ENCODE results near the gene TOM1L2.

TOM1L2 gene

DNA sequence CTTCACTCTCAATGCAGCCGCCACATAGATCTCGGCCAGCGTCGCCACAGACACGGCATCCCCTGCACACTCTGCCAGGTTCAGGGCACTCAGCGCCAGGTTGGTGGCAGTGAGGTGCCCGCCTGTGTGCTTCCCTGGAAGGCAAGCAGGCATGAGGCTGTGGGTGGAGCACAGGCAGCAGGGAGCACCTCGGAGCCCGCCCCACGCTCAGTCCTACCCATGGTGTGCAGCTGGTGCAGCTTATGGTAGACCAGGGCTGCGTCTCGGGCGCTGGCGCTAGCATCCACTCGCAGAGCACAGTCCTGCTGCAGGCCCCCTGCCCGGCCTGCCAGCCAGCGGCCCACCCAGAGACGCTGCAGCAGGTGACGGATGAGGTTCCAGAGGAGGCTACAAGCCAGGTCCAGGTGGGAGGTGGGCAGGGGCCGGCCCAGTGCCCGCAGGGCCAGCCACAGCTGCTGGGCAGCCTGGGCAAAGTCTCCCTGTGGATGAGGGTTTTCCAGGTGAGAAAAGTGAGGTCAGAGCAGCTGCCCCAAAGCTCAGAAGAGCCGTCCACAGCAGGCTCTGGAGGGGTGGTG is 155.9 kb downstream of the TOM1L2 start:
- H3K27me3 ChIP-seq (ENCODE audit: insufficient read depth, low read depth), result no peaks in the 10 kb centered on the region
- H3K27ac ChIP-seq, result no peak overlapping the region
- TF ChIP-seq, protein P1, sequence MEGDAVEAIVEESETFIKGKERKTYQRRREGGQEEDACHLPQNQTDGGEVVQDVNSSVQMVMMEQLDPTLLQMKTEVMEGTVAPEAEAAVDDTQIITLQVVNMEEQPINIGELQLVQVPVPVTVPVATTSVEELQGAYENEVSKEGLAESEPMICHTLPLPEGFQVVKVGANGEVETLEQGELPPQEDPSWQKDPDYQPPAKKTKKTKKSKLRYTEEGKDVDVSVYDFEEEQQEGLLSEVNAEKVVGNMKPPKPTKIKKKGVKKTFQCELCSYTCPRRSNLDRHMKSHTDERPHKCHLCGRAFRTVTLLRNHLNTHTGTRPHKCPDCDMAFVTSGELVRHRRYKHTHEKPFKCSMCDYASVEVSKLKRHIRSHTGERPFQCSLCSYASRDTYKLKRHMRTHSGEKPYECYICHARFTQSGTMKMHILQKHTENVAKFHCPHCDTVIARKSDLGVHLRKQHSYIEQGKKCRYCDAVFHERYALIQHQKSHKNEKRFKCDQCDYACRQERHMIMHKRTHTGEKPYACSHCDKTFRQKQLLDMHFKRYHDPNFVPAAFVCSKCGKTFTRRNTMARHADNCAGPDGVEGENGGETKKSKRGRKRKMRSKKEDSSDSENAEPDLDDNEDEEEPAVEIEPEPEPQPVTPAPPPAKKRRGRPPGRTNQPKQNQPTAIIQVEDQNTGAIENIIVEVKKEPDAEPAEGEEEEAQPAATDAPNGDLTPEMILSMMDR (conservative IDR thresholded peaks at IDR 0.05; ENCODE audit: low read depth, low read length), result no peak
- H3K79me2 ChIP-seq (ENCODE audit: insufficient read depth, low read depth), result peaks cover 10% of the 10 kb centered on the region
- H2AFZ ChIP-seq (ENCODE audit: low read depth), result no peak overlapping the region
- no peak overlapping the region for H3K9ac ChIP-seq
- no peak overlapping the region for H3K4me2 ChIP-seq
- no peaks in the 10 kb centered on the region for H4K20me1 ChIP-seq (ENCODE audit: insufficient read depth)
- H3K36me3 ChIP-seq (ENCODE audit: insufficient read depth), result no peaks in the 10 kb centered on the region
- no peak overlapping the region for H3K4me3 ChIP-seq (IDR thresholded peaks at IDR 0.05; ENCODE audit: insufficient read depth, low read depth, low read length)
- peaks cover 38% of the 10 kb centered on the region for H3K4me1 ChIP-seq (ENCODE audit: low read depth, poor library complexity, severe bottlenecking)

DNA sequence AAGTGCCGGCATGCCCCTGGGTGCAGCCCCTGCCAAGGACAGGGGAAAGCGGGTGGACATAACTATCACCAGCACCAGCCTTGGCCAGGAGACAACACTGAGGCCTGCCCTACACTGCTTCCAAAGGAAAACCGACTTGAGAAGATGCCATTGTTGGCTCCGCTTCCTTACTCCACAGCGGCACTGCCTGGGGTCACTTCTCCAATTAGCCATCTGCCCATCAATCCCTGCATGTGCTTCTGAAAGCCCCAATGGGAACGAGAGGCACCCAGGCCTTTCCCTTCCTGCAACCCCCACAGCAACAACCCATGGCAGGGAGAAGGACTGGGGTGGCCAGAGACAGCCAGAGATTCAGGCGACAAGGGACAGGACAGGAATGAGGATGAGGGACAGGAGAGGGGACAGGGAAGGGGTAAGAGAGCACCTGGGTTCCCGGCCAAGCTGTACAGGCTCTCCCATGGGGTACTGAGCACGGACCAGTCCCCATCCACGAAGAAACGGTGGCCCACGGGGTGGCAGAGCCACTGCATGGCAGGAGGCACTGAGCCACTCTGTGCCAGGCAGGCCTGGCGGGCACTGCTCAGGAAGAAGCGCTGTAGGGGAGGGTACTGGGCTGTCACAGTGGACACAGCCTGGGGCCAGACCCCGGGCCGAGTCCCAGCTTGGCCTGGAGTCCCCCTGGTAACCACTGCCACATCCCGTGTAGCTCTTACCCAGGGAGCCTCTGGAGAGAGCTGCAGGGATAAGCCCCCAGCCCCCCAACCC is 156.6 kb downstream of the TOM1L2 start:
- TF ChIP-seq, protein P1 (conservative IDR thresholded peaks at IDR 0.05; ENCODE audit: low read depth, low read length), result no peak
- no peaks in the 10 kb centered on the region for H4K20me1 ChIP-seq (ENCODE audit: insufficient read depth)
- H2AFZ ChIP-seq (ENCODE audit: low read depth), result no peak overlapping the region
- H3K27ac ChIP-seq, result no peak overlapping the region
- no peak overlapping the region for H3K4me2 ChIP-seq
- H3K27me3 ChIP-seq (ENCODE audit: insufficient read depth, low read depth), result no peaks in the 10 kb centered on the region
- no peak overlapping the region for H3K9ac ChIP-seq
- H3K36me3 ChIP-seq (ENCODE audit: insufficient read depth), result no peaks in the 10 kb centered on the region
- H3K4me1 ChIP-seq (ENCODE audit: low read depth, poor library complexity, severe bottlenecking), result peaks cover 32% of the 10 kb centered on the region
- H3K79me2 ChIP-seq (ENCODE audit: insufficient read depth, low read depth), result peaks cover 3% of the 10 kb centered on the region
- H3K4me3 ChIP-seq (IDR thresholded peaks at IDR 0.05; ENCODE audit: insufficient read depth, low read depth, low read length), result no peak overlapping the region

- Histone ChIP-seq H3K27ac (no peak overlapping the region), H3K27me3 (ENCODE audit: insufficient read depth, low read depth) (no peaks in the 10 kb centered on the region)
Observed at GRCh38 chr17:17815062-17815406, 157.2 kb downstream of the TOM1L2 start.

GRCh38 chr17:17814162-17815061 is 157.8 kb downstream of the TOM1L2 start:
- H3K4me2 ChIP-seq, result no peak overlapping the region

More at GRCh38 chr17:17815062-17815406, 157.2 kb downstream of the TOM1L2 start:
- Histone ChIP-seq H3K4me1 (ENCODE audit: low read depth, poor library complexity, severe bottlenecking) (peaks cover 26% of the 10 kb centered on the region), H2AFZ (ENCODE audit: low read depth) (no peak overlapping the region), H3K9ac (no peak overlapping the region), H3K36me3 (ENCODE audit: insufficient read depth) (no peaks in the 10 kb centered on the region), H3K4me2 (no peak overlapping the region), H3K79me2 (ENCODE audit: insufficient read depth, low read depth) (no peaks in the 10 kb centered on the region), H4K20me1 (ENCODE audit: insufficient read depth) (no peaks in the 10 kb centered on the region), H3K4me3 (IDR thresholded peaks at IDR 0.05; ENCODE audit: insufficient read depth, low read depth, low read length) (no peak overlapping the region)
- TF ChIP-seq, protein P1 (conservative IDR thresholded peaks at IDR 0.05; ENCODE audit: low read depth, low read length), result no peak

More at GRCh38 chr17:17814162-17815061, 157.8 kb downstream of the TOM1L2 start:
- Histone ChIP-seq H2AFZ (ENCODE audit: low read depth) (no peak overlapping the region), H3K27ac (no peak overlapping the region), H3K4me1 (ENCODE audit: low read depth, poor library complexity, severe bottlenecking) (peaks cover 20% of the 10 kb centered on the region), H3K36me3 (ENCODE audit: insufficient read depth) (no peaks in the 10 kb centered on the region), H3K27me3 (ENCODE audit: insufficient read depth, low read depth) (no peaks in the 10 kb centered on the region), H3K4me3 (IDR thresholded peaks at IDR 0.05; ENCODE audit: insufficient read depth, low read depth, low read length) (no peak overlapping the region), H3K79me2 (ENCODE audit: insufficient read depth, low read depth) (no peaks in the 10 kb centered on the region), H4K20me1 (ENCODE audit: insufficient read depth) (no peaks in the 10 kb centered on the region), H3K9ac (no peak overlapping the region)
- TF ChIP-seq, protein P1 (conservative IDR thresholded peaks at IDR 0.05; ENCODE audit: low read depth, low read length), result no peak
